Peyer's patch (tissue), 4 donors: ENCODE data around the gene CHMP1B. TPM values are rescaled to one million over a fixed set of nuclear protein-coding genes. Genes with fewer than 3 reads are reported as not detected.

ENCODE experiments used
- DNase-seq, 3 donors: peaks; one replicate each; pipeline ENCODE4 v3.0.0-alpha.2; 2017 to 2019
- H3K27ac ChIP-seq, 4 donors: fragments of 200-600 bp; sonication (generic); one replicate each; pipeline ENCODE4 v1.5.1; 2016 to 2019
- H3K27me3 ChIP-seq, 2 donors: fragments of 200-600 bp; sonication (generic); one replicate each; pipeline ENCODE4 v1.5.1; 2019
- H3K36me3 ChIP-seq, 3 donors: fragments of 200-600 bp; sonication (generic); one replicate each; pipeline ENCODE4 v1.5.1; 2016 to 2019
- H3K4me1 ChIP-seq, 4 donors: fragments of 200-600 bp; sonication (generic); one replicate each; pipeline ENCODE4 v1.5.1; 2016 to 2019
- H3K4me3 ChIP-seq, 4 donors: fragments of 200-600 bp; sonication (generic); 1 replicate in 3 of 4; 2 replicates in 1 of 4; pipeline ENCODE4 v1.5.1; 2016 to 2019; ENCODE audit warnings: mild to moderate bottlenecking in 1 of 4
- H3K9me3 ChIP-seq, 4 donors: fragments of 200-600 bp; sonication (generic); one replicate each; pipeline ENCODE4 v1.5.1; 2016 to 2019; ENCODE audit warnings: mild to moderate bottlenecking in 1 of 4
- CTCF ChIP-seq, 6 experiments: fragments of 450-650 bp in 4 of 6; fragments of 200-600 bp in 2 of 6; sonication (generic) in 1 of 6; IDR thresholded peaks; one replicate each; pipeline ENCODE4 v1.5.1; 2017 to 2019; ENCODE audit warnings: antibody characterized with exemption in 6 of 6, mild to moderate bottlenecking in 3 of 6, moderate library complexity in 1 of 6
- POLR2A ChIP-seq, 2 donors: fragments of 450-650 bp; IDR thresholded peaks; one replicate each; pipeline ENCODE4 v1.5.1; 2017; ENCODE audit warnings: antibody characterized with exemption in 2 of 2, mild to moderate bottlenecking in 2 of 2, moderate library complexity in 2 of 2
- total RNA-seq, 4 donors: library from RNA; depleted of rRNA; stranded (reverse); fragments of >200 nt; gene quantifications; one replicate each; pipeline ENCODE4 v1.1.0, GENCODE V29; 2016

CHMP1B gene
- total RNA-seq, 4 donors from 2014 or later: 51.1 to 71.6 (median 65.0) TPM

DNA sequence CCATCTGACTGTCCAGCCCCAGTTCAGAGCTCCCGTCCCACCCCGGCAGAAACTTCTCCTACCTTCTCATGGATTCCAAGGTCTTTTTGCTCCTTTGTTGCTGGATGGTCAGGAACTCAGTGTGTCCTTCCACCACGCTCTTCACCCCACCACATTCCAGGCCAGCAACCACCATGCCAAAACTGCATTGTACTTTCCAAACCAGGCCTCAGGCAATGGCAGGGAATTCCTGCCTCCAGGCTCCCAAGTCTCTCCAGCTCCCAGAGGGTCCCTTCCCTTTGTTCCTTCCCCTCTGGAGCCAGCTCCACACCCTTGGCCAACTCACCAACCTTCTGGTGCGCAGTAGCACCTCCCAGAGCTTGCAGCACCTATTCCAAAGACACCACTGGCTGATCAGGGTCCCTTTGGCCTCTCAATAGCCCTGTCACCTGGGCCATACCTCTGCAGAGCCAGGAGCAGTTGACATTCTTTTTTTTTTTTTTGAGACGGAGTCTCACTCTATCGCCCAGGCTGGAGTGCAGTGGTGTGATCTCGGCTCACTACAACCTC lies 8.1 kb downstream of the CHMP1B start:
- Histone ChIP-seq H3K4me3 (no peak overlapping the region), H3K27ac (no peak overlapping the region), H3K27me3 (no peaks in the 10 kb centered on the region), H3K9me3 (no peaks in the 10 kb centered on the region), H3K36me3 (no peaks in the 10 kb centered on the region), H3K4me1 (peaks cover 0 to 30% (median 2%) of the 10 kb centered on the region in 4 donors)
- peak in 1 of 3 donors; percentile 33 for DNase-seq
- no peak for TF ChIP-seq CTCF (IDR thresholded peaks at IDR 0.05)
- TF ChIP-seq POLR2A (IDR thresholded peaks at IDR 0.05): no peak

DNA sequence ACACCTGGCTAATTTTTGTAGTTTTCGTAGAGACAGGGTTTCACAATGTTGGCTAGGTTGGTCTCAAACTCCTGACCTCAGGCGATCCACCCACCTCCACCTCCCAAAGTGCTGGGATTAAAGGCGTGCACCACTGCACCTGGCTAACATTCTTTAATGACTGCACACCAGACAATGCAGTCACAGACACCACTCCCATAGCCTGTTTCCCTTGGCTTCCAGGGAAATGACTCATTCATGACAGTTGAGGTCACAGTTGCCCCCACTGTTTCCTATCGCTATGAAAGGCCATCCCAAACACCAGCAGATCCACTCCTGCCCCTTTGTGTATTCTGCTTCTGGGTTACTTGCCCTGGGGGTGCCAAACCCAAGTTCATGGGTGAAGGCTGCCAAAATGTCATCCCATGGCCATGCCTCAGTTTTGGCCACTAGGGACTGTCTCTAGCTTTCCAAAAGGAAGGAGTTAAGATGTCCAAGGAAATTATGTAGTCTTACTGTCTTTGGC lies 8.7 kb downstream of the CHMP1B start:
- no peak overlapping the region for H3K4me3 ChIP-seq
- H3K9me3 ChIP-seq: no peaks in the 10 kb centered on the region
- H3K27me3 ChIP-seq: no peaks in the 10 kb centered on the region
- H3K36me3 ChIP-seq: no peaks in the 10 kb centered on the region
- peak in 1 of 3 donors; percentile 62 for DNase-seq
- peaks cover 0 to 24% (median 2%) of the 10 kb centered on the region in 4 donors for H3K4me1 ChIP-seq
- H3K27ac ChIP-seq: no peak overlapping the region
- TF ChIP-seq CTCF (IDR thresholded peaks at IDR 0.05) (peak in 2 of 6 experiments; percentile 14 to 18), POLR2A (IDR thresholded peaks at IDR 0.05) (no peak)

- Histone ChIP-seq H3K4me3 (no peak overlapping the region), H3K4me1 (peaks cover 0 to 24% (median 2%) of the 10 kb centered on the region in 4 donors), H3K27ac (no peak overlapping the region), H3K36me3 (no peaks in the 10 kb centered on the region), H3K9me3 (no peaks in the 10 kb centered on the region), H3K27me3 (no peaks in the 10 kb centered on the region)
- DNase-seq: peak in 1 of 3 donors; percentile 43
- no peak for TF ChIP-seq POLR2A (IDR thresholded peaks at IDR 0.05)
These were observed 9.6 kb downstream of the CHMP1B start for GRCh38 chr18:11860594-11861450.

DNA sequence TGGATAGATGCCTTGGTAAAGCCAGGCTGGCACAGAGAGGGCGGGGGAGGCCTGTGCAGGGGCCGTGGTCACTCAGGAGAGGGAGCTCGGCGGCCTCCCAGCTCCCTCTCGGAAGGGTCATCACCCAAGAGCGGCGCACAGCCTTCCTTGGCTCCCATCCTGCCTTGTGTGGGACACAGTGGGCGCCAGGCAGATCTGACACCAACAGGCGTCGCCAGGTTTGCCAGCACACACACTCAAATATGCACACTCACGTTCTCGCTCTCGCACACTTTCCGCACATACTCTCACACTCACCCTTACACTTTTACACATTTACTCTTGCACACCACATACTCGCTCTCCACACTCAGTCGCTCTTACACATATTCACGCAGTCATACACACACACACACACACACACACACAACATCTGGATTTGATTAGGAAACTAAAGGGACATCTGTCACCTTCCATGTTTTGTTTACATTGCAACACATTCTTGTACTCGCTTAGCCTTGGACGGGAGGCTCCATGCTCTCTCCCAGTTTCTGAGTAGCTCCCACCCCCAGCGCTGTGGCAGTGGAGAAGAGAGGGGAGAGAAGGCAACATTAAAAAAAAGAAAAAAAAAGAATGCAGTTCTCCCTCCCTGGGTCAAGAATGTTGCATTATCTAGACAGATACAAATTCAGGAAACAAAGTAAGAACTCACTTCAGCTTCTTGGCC lies 10.5 kb downstream of the CHMP1B start:
- TF ChIP-seq CTCF (IDR thresholded peaks at IDR 0.05) (no peak), POLR2A (IDR thresholded peaks at IDR 0.05) (no peak)
- Histone ChIP-seq H3K4me3 (no peak overlapping the region), H3K4me1 (peaks cover 0 to 17% (median 0%) of the 10 kb centered on the region in 4 donors), H3K36me3 (no peaks in the 10 kb centered on the region), H3K27ac (no peak overlapping the region), H3K27me3 (no peaks in the 10 kb centered on the region), H3K9me3 (no peaks in the 10 kb centered on the region)
- DNase-seq: peak in 1 of 3 donors; percentile 37

DNA sequence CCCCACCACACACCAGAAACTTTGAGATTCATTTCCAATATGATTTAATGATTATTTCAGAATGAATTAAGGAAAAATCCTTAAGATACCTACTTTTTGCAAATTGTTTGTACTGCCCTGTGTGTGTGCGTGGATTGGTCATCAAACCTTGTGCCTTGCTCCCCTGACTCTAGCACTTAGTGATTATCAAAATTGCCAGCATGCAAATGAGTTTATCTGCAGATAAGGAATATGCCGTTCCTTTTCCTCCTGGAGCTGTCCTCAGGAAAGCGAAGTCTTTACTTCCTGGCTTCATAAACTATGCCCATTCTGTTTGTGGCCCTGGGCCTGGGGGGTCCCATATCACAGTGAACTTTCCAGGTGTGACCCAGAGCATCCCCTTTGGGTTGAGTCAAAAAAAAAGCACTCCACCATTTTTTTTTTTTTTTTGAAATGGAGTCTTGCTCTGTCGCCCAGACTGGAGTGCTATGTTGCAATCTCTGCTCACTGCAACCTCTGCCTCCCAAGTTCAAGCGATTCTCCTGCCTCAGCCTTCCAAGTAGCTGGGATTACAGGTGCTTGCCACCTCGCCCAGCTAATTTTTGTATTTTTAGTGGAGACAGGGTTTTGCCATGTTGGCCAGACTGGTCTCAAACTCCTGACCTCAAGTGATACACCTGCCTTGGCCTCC lies 11.4 kb downstream of the CHMP1B start:
- Histone ChIP-seq H3K9me3 (no peaks in the 10 kb centered on the region), H3K4me3 (no peak overlapping the region), H3K4me1 (peaks cover 0 to 10% (median 0%) of the 10 kb centered on the region in 4 donors), H3K36me3 (no peaks in the 10 kb centered on the region), H3K27me3 (no peaks in the 10 kb centered on the region), H3K27ac (peak overlapping the region in 1 of 4 donors; percentile 13)
- TF ChIP-seq POLR2A (IDR thresholded peaks at IDR 0.05) (no peak), CTCF (IDR thresholded peaks at IDR 0.05) (no peak)
- DNase-seq: peak in 1 of 3 donors; percentile 44
